Uterus (tissue), 2 donors: ENCODE measurements around the gene TTC1.

Experiments
- POLR2A ChIP-seq, 2 donors: fragments of 450-650 bp; IDR thresholded peaks; one replicate each; pipeline ENCODE4 v1.6.1; 2016; ENCODE audit warnings: antibody characterized with exemption in 2 of 2, mild to moderate bottlenecking in 1 of 2, moderate library complexity in 1 of 2
- TF ChIP-seq, protein P1 (sequence below), 4 experiments: fragments of 200-600 bp in 2 of 4; fragments of 450-650 bp in 2 of 4; sonication (generic) in 2 of 4; IDR thresholded peaks; one replicate each; pipeline ENCODE4 v1.5.1; 2016 to 2019; ENCODE audit warnings: antibody characterized with exemption in 4 of 4, mild to moderate bottlenecking in 2 of 4, moderate library complexity in 1 of 4

- TF ChIP-seq, protein P1, sequence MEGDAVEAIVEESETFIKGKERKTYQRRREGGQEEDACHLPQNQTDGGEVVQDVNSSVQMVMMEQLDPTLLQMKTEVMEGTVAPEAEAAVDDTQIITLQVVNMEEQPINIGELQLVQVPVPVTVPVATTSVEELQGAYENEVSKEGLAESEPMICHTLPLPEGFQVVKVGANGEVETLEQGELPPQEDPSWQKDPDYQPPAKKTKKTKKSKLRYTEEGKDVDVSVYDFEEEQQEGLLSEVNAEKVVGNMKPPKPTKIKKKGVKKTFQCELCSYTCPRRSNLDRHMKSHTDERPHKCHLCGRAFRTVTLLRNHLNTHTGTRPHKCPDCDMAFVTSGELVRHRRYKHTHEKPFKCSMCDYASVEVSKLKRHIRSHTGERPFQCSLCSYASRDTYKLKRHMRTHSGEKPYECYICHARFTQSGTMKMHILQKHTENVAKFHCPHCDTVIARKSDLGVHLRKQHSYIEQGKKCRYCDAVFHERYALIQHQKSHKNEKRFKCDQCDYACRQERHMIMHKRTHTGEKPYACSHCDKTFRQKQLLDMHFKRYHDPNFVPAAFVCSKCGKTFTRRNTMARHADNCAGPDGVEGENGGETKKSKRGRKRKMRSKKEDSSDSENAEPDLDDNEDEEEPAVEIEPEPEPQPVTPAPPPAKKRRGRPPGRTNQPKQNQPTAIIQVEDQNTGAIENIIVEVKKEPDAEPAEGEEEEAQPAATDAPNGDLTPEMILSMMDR (IDR thresholded peaks at IDR 0.05) = no peak
- TF ChIP-seq POLR2A (IDR thresholded peaks at IDR 0.05) = no peak
These were observed 36.2 kb upstream of the TTC1 start for GRCh38 chr5:159972538-159973362.
